ENCODE measurements around the gene PKN2. TPM values are rescaled to one million over a fixed set of nuclear protein-coding genes. Genes with fewer than 3 reads are reported as not detected.

Gene PKN2
- total RNA-seq, 1 donor from 2014 or later: 7.3 TPM

DNA sequence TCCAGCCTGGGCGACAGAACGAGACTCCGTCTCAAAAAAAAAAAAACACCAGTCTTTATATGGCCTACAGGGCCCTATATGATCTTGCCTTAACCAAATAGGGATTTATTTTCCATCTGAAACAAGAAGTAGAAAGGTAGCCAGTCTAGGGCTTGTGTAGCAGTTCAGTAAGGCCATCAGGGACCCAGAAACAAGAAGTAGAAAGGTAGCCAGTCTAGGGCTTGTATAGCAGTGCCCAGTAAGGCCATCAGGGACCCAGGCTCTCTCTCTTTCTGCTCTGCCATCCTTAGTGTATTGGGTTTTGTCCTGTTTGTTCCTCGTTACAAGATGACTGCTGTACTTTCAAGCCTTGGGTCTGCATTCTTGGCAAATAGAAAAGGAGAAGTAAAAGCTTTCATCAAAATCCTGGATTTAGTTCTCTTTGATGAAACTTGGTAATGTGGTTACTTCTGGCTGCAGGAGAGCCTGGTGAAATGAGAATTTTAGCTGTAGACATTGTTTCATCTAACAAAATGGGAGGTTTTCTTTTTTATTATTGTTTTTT, 46.1 kb downstream of the PKN2 start:
- no peak for DNase-seq (ENCODE audit: low spot score in 2 of 2)
- H3K4me1 ChIP-seq: peaks cover 3 to 19% of the 10 kb centered on the region in 2 donors
- peak overlapping the region; percentile 5 to 44 for H3K27ac ChIP-seq
- TF ChIP-seq, protein P1, sequence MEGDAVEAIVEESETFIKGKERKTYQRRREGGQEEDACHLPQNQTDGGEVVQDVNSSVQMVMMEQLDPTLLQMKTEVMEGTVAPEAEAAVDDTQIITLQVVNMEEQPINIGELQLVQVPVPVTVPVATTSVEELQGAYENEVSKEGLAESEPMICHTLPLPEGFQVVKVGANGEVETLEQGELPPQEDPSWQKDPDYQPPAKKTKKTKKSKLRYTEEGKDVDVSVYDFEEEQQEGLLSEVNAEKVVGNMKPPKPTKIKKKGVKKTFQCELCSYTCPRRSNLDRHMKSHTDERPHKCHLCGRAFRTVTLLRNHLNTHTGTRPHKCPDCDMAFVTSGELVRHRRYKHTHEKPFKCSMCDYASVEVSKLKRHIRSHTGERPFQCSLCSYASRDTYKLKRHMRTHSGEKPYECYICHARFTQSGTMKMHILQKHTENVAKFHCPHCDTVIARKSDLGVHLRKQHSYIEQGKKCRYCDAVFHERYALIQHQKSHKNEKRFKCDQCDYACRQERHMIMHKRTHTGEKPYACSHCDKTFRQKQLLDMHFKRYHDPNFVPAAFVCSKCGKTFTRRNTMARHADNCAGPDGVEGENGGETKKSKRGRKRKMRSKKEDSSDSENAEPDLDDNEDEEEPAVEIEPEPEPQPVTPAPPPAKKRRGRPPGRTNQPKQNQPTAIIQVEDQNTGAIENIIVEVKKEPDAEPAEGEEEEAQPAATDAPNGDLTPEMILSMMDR (IDR thresholded peaks at IDR 0.05): no peak
- H3K27me3 ChIP-seq: no peaks in the 10 kb centered on the region
- no peaks in the 10 kb centered on the region for H3K36me3 ChIP-seq
- peaks cover 3 to 6% of the 10 kb centered on the region in 2 donors for H3K9me3 ChIP-seq
- no peak overlapping the region for H3K4me3 ChIP-seq
- intact Hi-C loops (cut with DNase I): no loop called here

DNA sequence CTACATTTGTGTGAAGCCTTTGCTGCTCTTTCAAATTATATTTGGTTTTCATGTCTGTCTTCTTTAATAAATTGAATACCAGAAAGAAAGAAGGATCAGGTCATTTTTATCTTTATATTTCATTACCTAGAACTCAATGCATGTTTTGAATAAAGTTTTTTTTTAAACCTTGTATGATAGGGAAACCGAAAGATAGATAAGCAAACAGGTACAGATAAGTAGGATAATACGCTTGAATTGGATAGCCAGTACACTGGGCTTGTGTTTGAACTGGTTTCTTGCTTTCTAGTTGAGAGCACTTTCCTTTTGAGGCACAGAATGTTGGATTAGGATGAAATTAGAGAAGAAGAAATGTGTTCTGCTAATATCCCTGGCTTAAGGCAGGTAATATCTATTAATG, 46.9 kb downstream of the PKN2 start:
- peak overlapping the region; percentile 11 to 44 for H3K27ac ChIP-seq
- intact Hi-C loops (cut with DNase I): no loop called here

DNA sequence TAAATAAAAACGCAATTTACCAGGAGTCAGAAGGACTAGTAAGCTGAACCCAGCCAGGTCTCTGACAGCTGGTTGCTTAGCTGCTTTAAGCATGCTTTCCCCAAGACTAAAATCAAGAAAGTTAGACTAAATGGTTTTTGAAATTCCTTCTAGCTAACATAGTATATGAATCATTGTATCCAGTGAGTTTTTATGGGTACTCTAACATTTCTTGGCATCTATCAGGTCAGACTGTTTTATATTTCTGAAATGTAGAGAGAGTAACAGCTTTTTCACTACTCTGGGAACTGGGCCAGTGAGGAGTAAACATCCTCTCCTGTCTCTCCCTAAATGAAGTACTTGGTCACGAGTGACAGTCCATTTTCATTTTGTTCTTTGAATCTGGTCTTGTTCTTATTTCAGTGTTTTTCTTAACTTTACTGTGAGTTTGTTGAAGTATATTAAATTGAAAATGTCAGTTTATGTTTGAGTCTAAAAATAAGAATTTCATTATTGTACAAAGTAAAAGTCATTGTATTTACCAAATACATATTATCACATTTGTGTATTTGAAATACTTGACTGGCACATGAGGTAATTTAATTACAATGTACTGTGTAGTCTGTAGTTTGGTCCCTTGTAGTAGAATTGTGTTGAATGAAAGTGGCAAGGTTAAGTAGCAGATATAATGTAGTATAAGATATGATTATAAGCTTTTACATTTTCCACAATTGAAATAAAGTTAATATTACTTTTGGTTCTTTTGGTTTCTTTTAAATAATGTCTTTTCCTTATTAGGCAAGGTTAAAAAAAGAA, 47.6 kb downstream of the PKN2 start:
- intact Hi-C loops (cut with DNase I): no loop called here
- peaks cover 5 to 17% of the 10 kb centered on the region in 2 donors for H3K9me3 ChIP-seq
- DNase-seq (ENCODE audit: low spot score in 2 of 2): no peak
- TF ChIP-seq, protein P1 (IDR thresholded peaks at IDR 0.05): no peak
- no peaks in the 10 kb centered on the region for H3K27me3 ChIP-seq
- no peaks in the 10 kb centered on the region for H3K36me3 ChIP-seq
- peaks cover 3 to 19% of the 10 kb centered on the region in 2 donors for H3K4me1 ChIP-seq
- H3K4me3 ChIP-seq: peak overlapping the region; percentile 4 to 12
- H3K27ac ChIP-seq: peak overlapping the region; percentile 11 to 44

More for the DNA sequence above, 46.9 kb downstream of the PKN2 start:
- no peak overlapping the region for H3K4me3 ChIP-seq
- no peaks in the 10 kb centered on the region for H3K27me3 ChIP-seq
- H3K9me3 ChIP-seq: peaks cover 5 to 14% of the 10 kb centered on the region in 2 donors
- no peaks in the 10 kb centered on the region for H3K36me3 ChIP-seq
- no peak for DNase-seq (ENCODE audit: low spot score in 2 of 2)
- TF ChIP-seq, protein P1 (IDR thresholded peaks at IDR 0.05): no peak
- H3K4me1 ChIP-seq: peaks cover 3 to 19% of the 10 kb centered on the region in 2 donors

DNA sequence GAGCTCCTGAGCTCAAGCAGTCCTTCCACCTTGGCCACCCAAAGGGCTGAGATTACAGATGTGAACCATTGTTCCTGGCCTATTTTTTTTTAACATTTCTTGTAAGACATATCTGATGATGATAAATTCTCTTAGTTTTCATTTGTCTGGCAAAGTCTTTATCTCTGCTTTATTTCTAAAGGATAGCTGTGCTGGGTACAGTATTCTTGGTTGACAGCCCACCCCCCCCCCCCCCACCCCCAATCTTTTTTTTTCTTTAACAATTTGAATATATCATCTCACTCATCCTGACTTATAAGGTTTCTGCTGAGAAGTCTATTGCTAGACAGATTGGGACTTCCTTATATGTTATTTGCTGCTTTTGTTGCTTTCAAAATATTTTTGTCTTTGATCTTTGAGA, 51.3 kb downstream of the PKN2 start:
- DNase-seq (ENCODE audit: low spot score in 2 of 2): no peak
- H3K9me3 ChIP-seq: peaks cover 5 to 17% of the 10 kb centered on the region in 2 donors
- H3K36me3 ChIP-seq: no peaks in the 10 kb centered on the region
- intact Hi-C loops (cut with DNase I): no loop called here
- H3K27me3 ChIP-seq: no peaks in the 10 kb centered on the region
- TF ChIP-seq, protein P1 (IDR thresholded peaks at IDR 0.05): no peak
- H3K4me1 ChIP-seq: peaks cover 3 to 13% of the 10 kb centered on the region in 2 donors
- H3K4me3 ChIP-seq: no peak overlapping the region
- no peak overlapping the region for H3K27ac ChIP-seq

DNA sequence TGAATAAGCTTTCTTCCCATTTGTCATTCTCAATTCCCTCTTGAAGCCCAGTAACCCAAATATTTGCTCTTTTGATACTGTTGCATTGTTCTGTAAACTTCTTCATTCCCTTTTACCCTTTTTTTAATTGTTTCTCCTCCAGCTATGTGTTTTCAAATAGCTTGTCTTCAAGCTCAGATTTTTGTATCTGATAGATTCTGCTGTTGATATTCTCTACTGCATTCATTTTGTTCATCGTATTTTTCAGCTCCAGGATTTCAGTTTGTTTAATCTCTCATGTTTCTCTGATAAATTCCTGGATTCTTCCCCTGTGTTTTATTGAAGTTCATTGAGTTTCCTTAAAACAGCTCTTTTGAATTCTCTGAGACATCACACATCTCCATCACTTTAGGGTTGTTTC, 51.8 kb downstream of the PKN2 start:
- Histone ChIP-seq H3K4me1 (peaks cover 2 to 7% of the 10 kb centered on the region in 2 donors), H3K27me3 (no peaks in the 10 kb centered on the region), H3K9me3 (peaks cover 5 to 17% of the 10 kb centered on the region in 2 donors), H3K4me3 (no peak overlapping the region), H3K36me3 (no peaks in the 10 kb centered on the region), H3K27ac (no peak overlapping the region)
- TF ChIP-seq, protein P1 (IDR thresholded peaks at IDR 0.05): no peak
- DNase-seq (ENCODE audit: low spot score in 2 of 2): no peak
- intact Hi-C loops (cut with DNase I): no loop called here
